Stimulated activated naive B cell treated with anti-CD40 and anti-IgM and Interleukin-4, amounts not matched to agents 10 μg/mL and 1 μg/mL and 100 μg/mL, for 72 hours (primary cell): Measurements from ENCODE around the gene BCLAF1.
"Not testable (repeated sequence)": the region's sequence is repeated elsewhere in the genome, so short reads cannot be mapped to it uniquely, and the experiment has no call there.

Experiments
- ATAC-seq, 2 donors: fragments of 150-1000 bp; cut with Tn5 transposase; replicated peaks; 2 replicates each; pipeline ENCODE4 v1.10.0; 2021; ENCODE audit warnings: moderate library complexity in 1 of 2
- DNase-seq: peaks from one replicate; pipeline ENCODE4 v3.0.0; 2021
- H3K27ac Mint-ChIP-seq: one replicate; pipeline ENCODE4 v1.8.0; 2022; ENCODE audit warnings: mild to moderate bottlenecking, mixed read lengths
- H3K27me3 Mint-ChIP-seq, 2 donors: one replicate each; pipeline ENCODE4 v1.8.0; 2022; ENCODE audit warnings: mixed read lengths in 2 of 2
- H3K36me3 Mint-ChIP-seq, 2 donors: one replicate each; pipeline ENCODE4 v1.8.0; 2022; ENCODE audit warnings: mixed read lengths in 2 of 2, mild to moderate bottlenecking in 1 of 2
- H3K4me1 Mint-ChIP-seq, 2 donors: one replicate each; pipeline ENCODE4 v1.8.0; 2022; ENCODE audit warnings: mixed read lengths in 2 of 2, mild to moderate bottlenecking in 1 of 2
- H3K4me3 Mint-ChIP-seq, 2 donors: one replicate each; pipeline ENCODE4 v1.8.0; 2022; ENCODE audit warnings: mild to moderate bottlenecking in 2 of 2, mixed read lengths in 2 of 2, moderate library complexity in 1 of 2
- H3K9me3 Mint-ChIP-seq, 2 donors: one replicate each; pipeline ENCODE4 v1.8.0; 2022; ENCODE audit warnings: mixed read lengths in 2 of 2, mild to moderate bottlenecking in 1 of 2

The BCLAF1 gene

DNA sequence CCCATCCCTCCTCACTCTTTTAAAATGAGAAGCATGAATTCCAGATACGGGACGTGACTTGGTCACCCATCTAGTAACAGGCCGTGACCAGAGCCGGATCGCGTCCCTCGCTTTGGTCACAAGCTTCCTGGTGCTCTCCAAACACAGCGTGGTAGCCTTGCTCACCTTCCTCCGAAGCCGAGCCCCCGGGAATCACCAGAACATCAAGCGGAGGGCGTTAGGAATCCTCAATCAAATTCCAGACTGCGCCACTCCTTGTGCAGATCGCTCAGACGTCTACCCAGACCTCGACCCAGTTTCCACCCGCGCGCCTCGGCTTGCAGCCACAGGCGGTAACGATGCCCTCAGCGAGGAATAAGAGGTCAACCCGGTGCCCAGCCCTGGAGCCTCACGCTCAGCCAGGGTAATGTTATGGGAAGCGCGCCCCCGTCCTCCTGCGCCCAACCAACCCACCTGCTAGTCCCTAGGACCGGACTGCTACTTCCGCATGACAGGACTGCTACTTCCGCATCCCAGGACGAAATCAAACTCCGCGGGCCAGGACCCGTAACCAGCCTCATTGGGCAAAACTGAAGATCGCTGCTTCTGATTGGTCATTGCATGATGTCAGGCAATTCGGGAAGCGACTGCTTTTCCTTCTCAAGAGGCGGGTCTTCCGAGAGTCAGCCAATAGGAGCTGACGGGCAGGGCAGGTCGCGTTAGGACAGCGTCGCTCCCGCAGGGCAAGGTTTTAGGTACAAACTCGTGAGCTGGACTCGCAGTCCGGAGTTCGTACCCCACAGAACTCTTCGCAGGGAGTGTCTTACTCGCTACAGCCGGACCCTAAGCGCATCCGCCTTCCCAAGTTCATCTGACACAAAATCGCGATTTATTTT is 39.6 kb downstream of the BCLAF1 start, which contains the start of gene MTFR2:
Gene MTFR2, minus strand, starts transcription at position 501 of the 875 bp plus-strand sequence. CDS start 1,212 bp downstream, outside the sequence.
- peak within 1 kb of the TSS; percentile 97 for H3K27ac Mint-ChIP-seq
- H3K4me1 Mint-ChIP-seq, result peaks cover 24 to 38% of the 10 kb centered on the region in 2 donors
- peaks cover 13 to 32% of the 10 kb centered on the region in 2 donors for H3K36me3 Mint-ChIP-seq

DNA sequence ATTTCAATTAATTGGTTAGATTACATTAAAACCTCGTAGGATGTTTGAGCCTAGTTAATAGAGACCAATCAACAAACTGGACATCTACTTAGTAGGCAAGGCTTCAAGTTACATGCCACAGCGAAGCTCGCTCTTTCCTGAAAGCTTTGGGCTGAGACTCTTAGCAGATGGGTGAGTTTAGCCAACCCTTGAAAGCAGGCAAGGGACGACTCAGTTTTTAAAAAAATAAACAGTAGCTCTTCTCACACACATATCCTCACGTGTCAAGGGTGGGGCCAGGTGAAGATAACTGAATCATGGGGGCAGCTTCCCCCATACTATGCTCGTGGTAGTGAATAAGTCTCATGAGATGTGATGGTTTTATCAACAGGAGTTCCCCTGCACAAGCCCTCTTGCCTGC is 40.3 kb downstream of the BCLAF1 start:
- Mint-ChIP-seq H3K36me3 (peaks cover 13 to 32% of the 10 kb centered on the region in 2 donors), H3K9me3 (peaks cover 0 to 2% of the 10 kb centered on the region in 2 donors), H3K27me3 (no peaks in the 10 kb centered on the region), H3K27ac (peak overlapping the region; percentile 97), H3K4me3 (peak overlapping the region; percentile 93 to 94), H3K4me1 (peaks cover 24 to 38% of the 10 kb centered on the region in 2 donors)
- ATAC-seq (peak; percentile 0 to 1), DNase-seq (no peak)

More for the DNA sequence above, 39.6 kb downstream of the BCLAF1 start, which contains the start of gene MTFR2:
- ATAC-seq (peak; percentile 95 to 96), DNase-seq (peak; percentile 95)
- Mint-ChIP-seq H3K9me3 (peaks cover 0 to 2% of the 10 kb centered on the region in 2 donors), H3K4me3 (peak within 1 kb of the TSS; percentile 93 to 94), H3K27me3 (no peaks in the 10 kb centered on the region)

DNA sequence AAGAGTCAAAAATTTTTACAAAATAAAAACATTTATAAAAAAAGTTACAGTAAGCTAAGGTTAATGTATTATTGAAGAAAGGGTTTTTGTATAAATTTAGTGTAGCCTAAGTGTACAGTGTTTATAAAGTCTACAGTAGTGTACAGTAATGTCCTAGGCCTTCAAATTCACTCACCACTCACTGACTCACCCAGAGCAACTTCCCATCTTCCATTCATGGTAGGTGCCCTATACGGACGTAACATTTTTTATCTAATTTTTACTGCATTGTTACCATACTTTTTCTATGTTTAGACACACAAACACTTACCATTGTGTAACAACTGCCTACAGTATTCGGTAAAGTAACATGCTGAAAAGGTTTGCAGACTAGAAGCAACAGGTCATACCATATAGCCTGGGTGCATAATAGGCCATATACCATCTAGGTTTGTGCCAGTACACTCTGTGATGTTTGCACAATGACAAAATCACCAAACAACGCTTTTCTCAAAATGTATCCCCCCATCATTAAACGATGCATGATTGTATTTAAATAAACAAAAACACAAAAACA is 45.5 kb downstream of the BCLAF1 start:
- DNase-seq (no peak), ATAC-seq (no peak)
- H3K9me3 Mint-ChIP-seq, result peaks cover 0 to 2% of the 10 kb centered on the region in 2 donors
- peaks cover 11 to 39% of the 10 kb centered on the region in 2 donors for H3K36me3 Mint-ChIP-seq
- H3K4me3 Mint-ChIP-seq, result no peak overlapping the region
- H3K4me1 Mint-ChIP-seq, result peaks cover 1 to 6% of the 10 kb centered on the region in 2 donors
- H3K27me3 Mint-ChIP-seq, result no peaks in the 10 kb centered on the region
- H3K27ac Mint-ChIP-seq, result no peak overlapping the region

DNA sequence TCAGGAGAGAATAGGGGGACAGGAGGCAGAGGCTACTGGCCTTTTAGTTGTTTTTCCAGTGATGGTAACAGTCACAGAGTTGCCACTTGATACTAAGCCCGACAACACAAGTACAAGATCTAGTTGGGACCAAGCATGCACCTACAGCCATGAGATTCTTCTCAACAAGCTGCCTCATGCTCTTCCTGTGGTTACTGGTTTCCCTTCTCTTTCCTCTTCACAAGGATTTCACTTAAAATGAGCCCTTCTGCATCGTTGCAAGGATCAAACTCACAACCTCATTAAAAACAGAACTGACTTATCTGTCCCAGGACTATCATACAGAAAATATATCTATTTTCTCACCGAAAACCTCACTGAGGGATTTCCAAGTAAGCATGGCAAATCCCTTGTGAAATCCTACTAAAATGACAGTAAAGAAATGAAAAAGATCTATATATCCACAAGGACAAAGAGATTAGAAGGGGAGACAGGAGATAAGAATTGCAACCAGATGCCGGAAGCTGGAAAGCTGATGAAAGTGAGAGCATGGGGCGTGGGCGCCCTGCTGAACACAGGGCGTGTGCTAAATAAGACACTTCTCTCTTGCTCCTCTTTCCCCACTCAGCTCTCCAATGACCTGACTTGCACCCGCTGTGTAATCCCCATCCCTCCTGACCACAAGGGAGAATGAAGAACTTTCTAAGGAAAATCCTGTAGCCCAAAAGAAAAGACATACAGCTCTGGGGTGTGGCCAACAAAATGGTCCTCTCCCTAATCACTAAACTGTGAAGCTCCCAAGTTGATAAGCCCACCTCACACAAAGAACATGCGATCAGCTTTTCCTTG is 53.0 kb downstream of the BCLAF1 start:
- no peak for ATAC-seq
- H3K27ac Mint-ChIP-seq, result no peak overlapping the region
- H3K4me1 Mint-ChIP-seq, result no peaks in the 10 kb centered on the region
- H3K27me3 Mint-ChIP-seq, result no peaks in the 10 kb centered on the region
- H3K4me3 Mint-ChIP-seq, result no peak overlapping the region
- no peaks in the 10 kb centered on the region for H3K9me3 Mint-ChIP-seq
- H3K36me3 Mint-ChIP-seq, result peaks cover 22 to 23% of the 10 kb centered on the region in 2 donors
- no peak for DNase-seq

DNA sequence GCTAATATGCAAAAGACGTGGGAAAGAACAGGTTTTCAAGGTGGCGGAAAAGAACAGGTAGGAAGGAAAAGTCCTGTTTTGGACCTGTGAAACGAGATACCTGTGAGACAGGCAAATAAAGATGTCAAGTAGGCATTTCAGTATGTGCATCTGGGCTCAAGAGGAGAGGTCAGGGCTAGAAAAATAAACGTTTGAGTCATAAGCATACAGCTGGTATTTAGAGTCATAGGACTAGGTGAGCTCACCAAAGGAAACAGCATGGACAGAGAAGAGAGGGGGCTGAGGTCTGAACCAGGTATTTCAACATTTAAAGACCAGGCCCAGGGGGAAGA is 54.4 kb downstream of the BCLAF1 start:
- Mint-ChIP-seq H3K4me1 (no peaks in the 10 kb centered on the region), H3K4me3 (no peak overlapping the region), H3K36me3 (peaks cover 27 to 28% of the 10 kb centered on the region in 2 donors), H3K9me3 (no peaks in the 10 kb centered on the region), H3K27me3 (no peaks in the 10 kb centered on the region), H3K27ac (no peak overlapping the region)
- ATAC-seq, result no peak
- DNase-seq, result no peak

DNA sequence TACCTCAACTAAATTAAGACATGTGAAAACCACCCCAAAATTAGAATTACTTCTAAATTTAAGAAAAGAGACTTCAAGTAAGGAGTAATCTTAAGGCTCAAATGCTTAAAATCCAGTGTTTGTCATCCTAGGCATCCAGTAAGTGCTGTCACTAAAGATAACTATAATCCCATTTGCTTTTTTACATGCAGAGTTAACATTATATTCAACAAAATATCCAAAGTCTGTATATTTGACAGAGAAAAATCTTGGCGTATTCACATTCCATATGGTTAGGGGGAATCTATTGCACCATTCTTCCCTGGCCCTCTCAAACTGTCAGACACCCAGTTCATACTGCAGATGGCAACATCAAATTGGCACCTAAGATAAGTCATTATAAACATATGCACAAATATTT is 56.9 kb downstream of the BCLAF1 start:
- no peaks in the 10 kb centered on the region for H3K9me3 Mint-ChIP-seq
- H3K36me3 Mint-ChIP-seq, result peaks cover 28 to 30% of the 10 kb centered on the region in 2 donors
- H3K27me3 Mint-ChIP-seq, result no peaks in the 10 kb centered on the region
- DNase-seq (no peak), ATAC-seq (no peak)
- H3K4me1 Mint-ChIP-seq, result peaks cover 11 to 15% of the 10 kb centered on the region in 2 donors
- H3K4me3 Mint-ChIP-seq, result no peak overlapping the region
- H3K27ac Mint-ChIP-seq, result no peak overlapping the region

DNA sequence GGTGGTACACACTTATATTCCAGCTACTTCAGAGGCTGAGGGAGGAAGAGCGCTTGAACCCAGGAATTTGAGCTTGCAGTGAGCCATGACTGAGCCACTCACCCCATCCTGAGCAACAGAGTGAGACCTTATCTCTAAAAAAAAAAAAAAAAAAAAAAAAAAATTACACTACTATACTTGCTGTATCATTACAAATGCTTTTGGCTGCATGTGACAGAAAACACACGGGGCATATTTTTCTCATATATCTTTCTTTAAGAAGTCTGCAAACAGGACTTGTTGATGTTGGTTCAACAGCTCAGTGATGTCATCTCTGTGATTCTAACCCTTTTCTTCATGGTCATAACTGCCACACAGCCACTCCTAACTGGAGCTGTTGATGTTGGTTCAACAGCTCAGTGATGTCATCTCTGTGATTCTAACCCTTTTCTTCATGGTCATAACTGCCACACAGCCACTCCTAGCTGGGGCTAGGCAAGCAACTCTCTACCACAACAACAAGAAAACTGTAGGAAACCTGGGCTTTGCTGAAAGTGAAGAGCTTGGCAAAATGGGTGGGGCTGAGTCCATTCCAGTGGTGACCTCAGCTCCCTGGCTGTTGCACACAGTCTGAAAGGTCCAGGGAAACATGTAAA is 59.3 kb downstream of the BCLAF1 start:
- Mint-ChIP-seq H3K36me3 (peaks cover 22 to 25% of the 10 kb centered on the region in 2 donors), H3K9me3 (peaks cover 0 to 2% of the 10 kb centered on the region in 2 donors), H3K27me3 (no peaks in the 10 kb centered on the region), H3K27ac (no peak overlapping the region), H3K4me1 (peaks cover 15 to 35% of the 10 kb centered on the region in 2 donors), H3K4me3 (no peak overlapping the region)
- ATAC-seq, result no peak
- DNase-seq, result no peak

DNA sequence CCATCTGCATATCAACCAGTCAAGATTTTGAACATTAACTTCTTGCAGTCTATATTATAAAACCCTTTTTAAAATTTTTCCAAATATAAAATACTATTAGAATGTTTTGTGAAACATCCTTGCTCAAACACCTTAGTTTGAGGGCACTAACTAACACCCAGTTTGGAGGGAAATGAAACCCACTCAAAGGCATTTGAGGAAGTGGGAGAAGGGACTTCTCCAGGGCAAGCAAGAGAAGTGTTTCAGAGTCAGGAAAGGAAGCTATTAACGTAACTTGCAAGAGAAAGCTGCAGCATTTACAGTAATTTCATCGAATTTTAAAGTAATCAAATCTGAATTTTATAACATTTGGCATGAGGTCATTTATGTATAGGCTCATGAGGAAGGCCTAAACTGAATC is 60.8 kb downstream of the BCLAF1 start:
- no peaks in the 10 kb centered on the region for H3K27me3 Mint-ChIP-seq
- no peak overlapping the region for H3K27ac Mint-ChIP-seq
- no peak overlapping the region for H3K4me3 Mint-ChIP-seq
- DNase-seq (no peak), ATAC-seq (peak; percentile 74 to 85)
- H3K9me3 Mint-ChIP-seq, result peaks cover 4 to 6% of the 10 kb centered on the region in 2 donors
- peaks cover 13 to 27% of the 10 kb centered on the region in 2 donors for H3K36me3 Mint-ChIP-seq
- H3K4me1 Mint-ChIP-seq, result peaks cover 18 to 35% of the 10 kb centered on the region in 2 donors

DNA sequence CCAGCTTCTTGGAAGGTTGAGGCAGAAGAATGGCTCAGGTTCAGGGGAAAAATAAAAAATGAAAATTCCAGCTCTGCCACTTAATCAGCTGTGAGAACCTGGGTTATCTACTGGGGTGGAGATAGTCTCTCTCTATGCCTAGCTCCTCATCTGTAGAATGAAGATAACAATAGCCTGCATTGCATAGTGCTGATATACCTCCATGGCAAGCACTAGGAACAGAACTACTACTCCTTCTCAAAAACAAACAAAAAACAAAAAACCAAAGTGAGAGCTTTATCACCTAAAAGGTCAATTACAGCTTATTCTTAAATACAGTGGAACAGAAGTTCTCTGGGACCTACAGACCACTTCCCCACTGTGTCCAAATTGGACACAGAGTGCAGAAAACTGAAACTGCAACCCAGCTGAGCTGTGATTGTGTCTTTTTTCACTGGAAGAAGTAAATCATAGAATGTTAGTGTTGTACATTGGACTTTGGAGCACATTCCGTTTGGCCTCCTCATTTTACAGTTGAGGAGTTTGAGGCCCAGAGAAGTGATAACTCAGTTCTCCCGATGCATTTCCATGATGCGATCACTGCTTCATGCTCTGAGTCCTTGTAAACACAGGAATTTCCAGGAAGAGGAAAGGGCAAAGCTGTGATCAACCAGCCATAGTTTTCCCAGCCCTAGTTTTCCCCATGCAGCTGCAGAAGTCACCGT is 62.8 kb downstream of the BCLAF1 start:
- no peak for DNase-seq
- Mint-ChIP-seq H3K4me3 (peak overlapping the region in 1 of 2 donors; percentile 32), H3K27me3 (no peaks in the 10 kb centered on the region), H3K27ac (no peak overlapping the region), H3K4me1 (peaks cover 18 to 35% of the 10 kb centered on the region in 2 donors), H3K9me3 (peaks cover 4 to 6% of the 10 kb centered on the region in 2 donors), H3K36me3 (peaks cover 12 to 27% of the 10 kb centered on the region in 2 donors)
- peak; percentile 33 to 45 for ATAC-seq

DNA sequence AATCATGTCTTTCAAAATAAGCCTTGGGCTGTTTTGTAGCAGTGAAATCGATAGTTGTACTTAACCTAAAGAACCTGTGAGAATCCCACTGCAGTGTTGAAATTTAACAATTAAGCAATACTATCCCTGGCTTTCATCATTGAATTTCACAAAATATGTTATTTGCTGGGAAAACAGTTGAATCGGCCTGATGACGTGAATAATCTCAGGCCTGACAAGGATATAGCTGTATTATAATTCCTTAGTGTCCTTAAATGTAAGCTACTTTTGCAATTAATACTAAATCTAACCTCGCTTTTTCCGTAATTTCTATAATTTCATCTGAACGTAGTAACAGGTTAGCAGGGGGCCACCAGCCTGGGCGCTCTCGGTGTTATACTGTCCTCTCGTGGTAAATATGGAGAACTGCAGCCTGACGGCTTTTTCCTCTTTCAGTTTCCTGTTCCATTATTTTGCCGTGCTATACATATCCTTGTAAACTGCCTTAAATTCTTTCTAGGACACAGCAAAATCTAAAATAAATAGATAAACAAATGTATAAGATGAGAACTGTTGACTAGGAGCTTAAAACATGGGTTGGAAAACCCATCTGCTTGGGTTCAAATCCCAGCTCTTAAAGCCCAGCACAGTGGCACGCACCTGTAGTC is 63.5 kb downstream of the BCLAF1 start:
- Mint-ChIP-seq H3K4me3 (peak overlapping the region in 1 of 2 donors; percentile 37), H3K4me1 (peaks cover 18 to 35% of the 10 kb centered on the region in 2 donors), H3K27me3 (no peaks in the 10 kb centered on the region), H3K36me3 (peaks cover 12 to 27% of the 10 kb centered on the region in 2 donors), H3K27ac (no peak overlapping the region), H3K9me3 (peaks cover 4 to 6% of the 10 kb centered on the region in 2 donors)
- ATAC-seq, result peak; percentile 73 to 77
- DNase-seq, result peak; percentile 23

DNA sequence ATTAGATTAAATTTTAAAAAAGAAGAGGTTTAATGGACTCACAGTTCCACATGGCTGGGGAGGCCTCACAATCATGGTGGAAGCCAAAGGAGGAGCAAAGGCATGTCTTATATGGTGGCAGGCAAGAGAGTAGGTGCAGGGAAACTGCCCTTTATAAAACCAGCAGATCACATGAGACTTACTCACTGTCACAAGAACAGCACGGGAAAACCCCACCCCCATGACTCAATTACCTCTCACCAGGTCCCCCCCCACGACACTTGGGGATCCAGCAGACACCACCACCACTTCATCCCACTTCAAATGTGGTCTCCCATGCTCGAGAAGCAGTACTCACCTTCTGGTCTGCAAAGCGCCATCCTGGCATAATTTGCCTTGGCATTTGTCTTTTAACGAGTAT is 64.2 kb downstream of the BCLAF1 start:
- DNase-seq (no peak), ATAC-seq (no peak)
- Mint-ChIP-seq H3K4me1 (peaks cover 18 to 35% of the 10 kb centered on the region in 2 donors), H3K9me3 (peaks cover 5 to 6% of the 10 kb centered on the region in 2 donors), H3K36me3 (peaks cover 8 to 22% of the 10 kb centered on the region in 2 donors), H3K27ac (no peak overlapping the region), H3K4me3 (no peak overlapping the region), H3K27me3 (no peaks in the 10 kb centered on the region)

DNA sequence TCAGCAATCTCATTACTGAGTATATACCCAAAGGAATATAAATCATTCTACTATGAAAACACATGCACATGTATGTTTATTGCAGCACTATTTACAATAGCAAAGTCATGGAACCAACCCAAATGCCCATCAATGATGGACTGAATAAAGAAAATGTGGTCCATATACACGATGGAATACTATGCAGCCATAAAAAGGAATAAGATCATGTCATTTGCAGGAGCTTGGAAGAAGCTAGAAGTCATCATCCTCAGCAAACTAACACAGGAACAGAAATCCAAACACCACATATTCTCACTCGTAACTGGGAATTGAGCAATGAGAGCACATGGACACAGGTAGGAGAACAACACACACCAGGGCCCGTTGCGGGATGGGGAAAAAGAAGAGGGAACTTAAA is 64.7 kb downstream of the BCLAF1 start:
- H3K4me3 Mint-ChIP-seq, H3K9me3 Mint-ChIP-seq, ATAC-seq, DNase-seq, H3K27me3 Mint-ChIP-seq, H3K27ac Mint-ChIP-seq: not testable (repeated sequence)
- Mint-ChIP-seq H3K36me3 (peaks cover 5 to 18% of the 10 kb centered on the region in 2 donors), H3K4me1 (peaks cover 18 to 35% of the 10 kb centered on the region in 2 donors)
